ENCODE results near the gene ALKAL2. TPM values are rescaled to one million over a fixed set of nuclear protein-coding genes. Genes with fewer than 3 reads are reported as not detected.

ALKAL2 gene
- total and polyA plus RNA-seq, 9 of the 15 experiments (the other 6 are each of a cell fraction or from before 2014, with no cell fraction given), result not detected

DNA sequence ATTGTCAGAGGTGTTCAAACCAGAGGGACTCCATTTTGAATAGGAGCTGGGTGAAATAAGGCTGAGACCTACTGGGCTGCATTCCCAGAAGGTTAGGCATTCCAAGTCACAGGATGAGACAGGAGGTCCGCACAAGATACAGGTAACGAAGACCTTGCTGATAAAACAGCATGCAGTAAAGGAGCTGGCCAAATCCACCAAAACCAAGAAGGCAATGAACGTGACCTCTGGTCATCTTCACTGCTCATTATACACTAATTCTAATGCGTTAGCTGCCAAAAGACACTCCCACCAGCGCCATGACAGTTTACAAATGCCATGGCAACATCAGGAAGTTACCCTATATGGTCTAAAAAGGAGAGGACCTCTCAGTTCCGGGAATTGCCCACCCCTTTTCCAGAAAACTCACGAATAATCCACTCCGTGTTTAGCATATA, 34.7 kb downstream of the ALKAL2 start (continued):
- TF ChIP-seq, protein P1, sequence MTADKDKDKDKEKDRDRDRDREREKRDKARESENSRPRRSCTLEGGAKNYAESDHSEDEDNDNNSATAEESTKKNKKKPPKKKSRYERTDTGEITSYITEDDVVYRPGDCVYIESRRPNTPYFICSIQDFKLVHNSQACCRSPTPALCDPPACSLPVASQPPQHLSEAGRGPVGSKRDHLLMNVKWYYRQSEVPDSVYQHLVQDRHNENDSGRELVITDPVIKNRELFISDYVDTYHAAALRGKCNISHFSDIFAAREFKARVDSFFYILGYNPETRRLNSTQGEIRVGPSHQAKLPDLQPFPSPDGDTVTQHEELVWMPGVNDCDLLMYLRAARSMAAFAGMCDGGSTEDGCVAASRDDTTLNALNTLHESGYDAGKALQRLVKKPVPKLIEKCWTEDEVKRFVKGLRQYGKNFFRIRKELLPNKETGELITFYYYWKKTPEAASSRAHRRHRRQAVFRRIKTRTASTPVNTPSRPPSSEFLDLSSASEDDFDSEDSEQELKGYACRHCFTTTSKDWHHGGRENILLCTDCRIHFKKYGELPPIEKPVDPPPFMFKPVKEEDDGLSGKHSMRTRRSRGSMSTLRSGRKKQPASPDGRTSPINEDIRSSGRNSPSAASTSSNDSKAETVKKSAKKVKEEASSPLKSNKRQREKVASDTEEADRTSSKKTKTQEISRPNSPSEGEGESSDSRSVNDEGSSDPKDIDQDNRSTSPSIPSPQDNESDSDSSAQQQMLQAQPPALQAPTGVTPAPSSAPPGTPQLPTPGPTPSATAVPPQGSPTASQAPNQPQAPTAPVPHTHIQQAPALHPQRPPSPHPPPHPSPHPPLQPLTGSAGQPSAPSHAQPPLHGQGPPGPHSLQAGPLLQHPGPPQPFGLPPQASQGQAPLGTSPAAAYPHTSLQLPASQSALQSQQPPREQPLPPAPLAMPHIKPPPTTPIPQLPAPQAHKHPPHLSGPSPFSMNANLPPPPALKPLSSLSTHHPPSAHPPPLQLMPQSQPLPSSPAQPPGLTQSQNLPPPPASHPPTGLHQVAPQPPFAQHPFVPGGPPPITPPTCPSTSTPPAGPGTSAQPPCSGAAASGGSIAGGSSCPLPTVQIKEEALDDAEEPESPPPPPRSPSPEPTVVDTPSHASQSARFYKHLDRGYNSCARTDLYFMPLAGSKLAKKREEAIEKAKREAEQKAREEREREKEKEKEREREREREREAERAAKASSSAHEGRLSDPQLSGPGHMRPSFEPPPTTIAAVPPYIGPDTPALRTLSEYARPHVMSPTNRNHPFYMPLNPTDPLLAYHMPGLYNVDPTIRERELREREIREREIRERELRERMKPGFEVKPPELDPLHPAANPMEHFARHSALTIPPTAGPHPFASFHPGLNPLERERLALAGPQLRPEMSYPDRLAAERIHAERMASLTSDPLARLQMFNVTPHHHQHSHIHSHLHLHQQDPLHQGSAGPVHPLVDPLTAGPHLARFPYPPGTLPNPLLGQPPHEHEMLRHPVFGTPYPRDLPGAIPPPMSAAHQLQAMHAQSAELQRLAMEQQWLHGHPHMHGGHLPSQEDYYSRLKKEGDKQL (CRISPR knock-in tag; IDR thresholded peaks at IDR 0.05; ENCODE audit: borderline replicate concordance), result no peak
- TF ChIP-seq BHLHE40 (IDR thresholded peaks at IDR 0.05; ENCODE audit: low read length), result 0 out of 2 replicates have a peak, but pooled peaks have one; percentile 32
- TF ChIP-seq, protein P2, sequence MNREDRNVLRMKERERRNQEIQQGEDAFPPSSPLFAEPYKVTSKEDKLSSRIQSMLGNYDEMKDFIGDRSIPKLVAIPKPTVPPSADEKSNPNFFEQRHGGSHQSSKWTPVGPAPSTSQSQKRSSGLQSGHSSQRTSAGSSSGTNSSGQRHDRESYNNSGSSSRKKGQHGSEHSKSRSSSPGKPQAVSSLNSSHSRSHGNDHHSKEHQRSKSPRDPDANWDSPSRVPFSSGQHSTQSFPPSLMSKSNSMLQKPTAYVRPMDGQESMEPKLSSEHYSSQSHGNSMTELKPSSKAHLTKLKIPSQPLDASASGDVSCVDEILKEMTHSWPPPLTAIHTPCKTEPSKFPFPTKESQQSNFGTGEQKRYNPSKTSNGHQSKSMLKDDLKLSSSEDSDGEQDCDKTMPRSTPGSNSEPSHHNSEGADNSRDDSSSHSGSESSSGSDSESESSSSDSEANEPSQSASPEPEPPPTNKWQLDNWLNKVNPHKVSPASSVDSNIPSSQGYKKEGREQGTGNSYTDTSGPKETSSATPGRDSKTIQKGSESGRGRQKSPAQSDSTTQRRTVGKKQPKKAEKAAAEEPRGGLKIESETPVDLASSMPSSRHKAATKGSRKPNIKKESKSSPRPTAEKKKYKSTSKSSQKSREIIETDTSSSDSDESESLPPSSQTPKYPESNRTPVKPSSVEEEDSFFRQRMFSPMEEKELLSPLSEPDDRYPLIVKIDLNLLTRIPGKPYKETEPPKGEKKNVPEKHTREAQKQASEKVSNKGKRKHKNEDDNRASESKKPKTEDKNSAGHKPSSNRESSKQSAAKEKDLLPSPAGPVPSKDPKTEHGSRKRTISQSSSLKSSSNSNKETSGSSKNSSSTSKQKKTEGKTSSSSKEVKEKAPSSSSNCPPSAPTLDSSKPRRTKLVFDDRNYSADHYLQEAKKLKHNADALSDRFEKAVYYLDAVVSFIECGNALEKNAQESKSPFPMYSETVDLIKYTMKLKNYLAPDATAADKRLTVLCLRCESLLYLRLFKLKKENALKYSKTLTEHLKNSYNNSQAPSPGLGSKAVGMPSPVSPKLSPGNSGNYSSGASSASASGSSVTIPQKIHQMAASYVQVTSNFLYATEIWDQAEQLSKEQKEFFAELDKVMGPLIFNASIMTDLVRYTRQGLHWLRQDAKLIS (CRISPR knock-in tag; IDR thresholded peaks at IDR 0.05), result no peak
- no peak for TF ChIP-seq POLR2AphosphoS2 (IDR thresholded peaks at IDR 0.05; ENCODE audit: low read length)
- no peak for TF ChIP-seq WHSC1 (IDR thresholded peaks at IDR 0.05; ENCODE audit: low read length)
- no peak for TF ChIP-seq HDAC2 (IDR thresholded peaks at IDR 0.05)
- TF ChIP-seq ILK (tag; IDR thresholded peaks at IDR 0.05; ENCODE audit: borderline replicate concordance, low read depth), result no peak
- no peak for TF ChIP-seq PHB (CRISPR knock-in tag; IDR thresholded peaks at IDR 0.05)
- peak in 1 of 3 experiments; percentile 51 for TF ChIP-seq YY1 (IDR thresholded peaks at IDR 0.05; ENCODE audit: borderline replicate concordance in 1 of 3, control insufficient read depth in 1 of 3, extremely low read depth in 1 of 3, insufficient read depth in 3 of 3, insufficient read length in 1 of 3, insufficient replicate concordance in 2 of 3, low read depth in 1 of 3, low read length in 2 of 3)
- TF ChIP-seq NRF1 (conservative IDR thresholded peaks at IDR 0.05 in 1 of 2, IDR thresholded peaks at IDR 0.05 in 1 of 2), result peak; percentile 12 to 40; a peak in 1 of 4 replicates
- no peak for TF ChIP-seq ZNF165 (CRISPR knock-in tag; IDR thresholded peaks at IDR 0.05; ENCODE audit: borderline replicate concordance)
- no peak for TF ChIP-seq CAMTA2 (CRISPR knock-in tag; conservative IDR thresholded peaks at IDR 0.05)
- TF ChIP-seq, protein P3, sequence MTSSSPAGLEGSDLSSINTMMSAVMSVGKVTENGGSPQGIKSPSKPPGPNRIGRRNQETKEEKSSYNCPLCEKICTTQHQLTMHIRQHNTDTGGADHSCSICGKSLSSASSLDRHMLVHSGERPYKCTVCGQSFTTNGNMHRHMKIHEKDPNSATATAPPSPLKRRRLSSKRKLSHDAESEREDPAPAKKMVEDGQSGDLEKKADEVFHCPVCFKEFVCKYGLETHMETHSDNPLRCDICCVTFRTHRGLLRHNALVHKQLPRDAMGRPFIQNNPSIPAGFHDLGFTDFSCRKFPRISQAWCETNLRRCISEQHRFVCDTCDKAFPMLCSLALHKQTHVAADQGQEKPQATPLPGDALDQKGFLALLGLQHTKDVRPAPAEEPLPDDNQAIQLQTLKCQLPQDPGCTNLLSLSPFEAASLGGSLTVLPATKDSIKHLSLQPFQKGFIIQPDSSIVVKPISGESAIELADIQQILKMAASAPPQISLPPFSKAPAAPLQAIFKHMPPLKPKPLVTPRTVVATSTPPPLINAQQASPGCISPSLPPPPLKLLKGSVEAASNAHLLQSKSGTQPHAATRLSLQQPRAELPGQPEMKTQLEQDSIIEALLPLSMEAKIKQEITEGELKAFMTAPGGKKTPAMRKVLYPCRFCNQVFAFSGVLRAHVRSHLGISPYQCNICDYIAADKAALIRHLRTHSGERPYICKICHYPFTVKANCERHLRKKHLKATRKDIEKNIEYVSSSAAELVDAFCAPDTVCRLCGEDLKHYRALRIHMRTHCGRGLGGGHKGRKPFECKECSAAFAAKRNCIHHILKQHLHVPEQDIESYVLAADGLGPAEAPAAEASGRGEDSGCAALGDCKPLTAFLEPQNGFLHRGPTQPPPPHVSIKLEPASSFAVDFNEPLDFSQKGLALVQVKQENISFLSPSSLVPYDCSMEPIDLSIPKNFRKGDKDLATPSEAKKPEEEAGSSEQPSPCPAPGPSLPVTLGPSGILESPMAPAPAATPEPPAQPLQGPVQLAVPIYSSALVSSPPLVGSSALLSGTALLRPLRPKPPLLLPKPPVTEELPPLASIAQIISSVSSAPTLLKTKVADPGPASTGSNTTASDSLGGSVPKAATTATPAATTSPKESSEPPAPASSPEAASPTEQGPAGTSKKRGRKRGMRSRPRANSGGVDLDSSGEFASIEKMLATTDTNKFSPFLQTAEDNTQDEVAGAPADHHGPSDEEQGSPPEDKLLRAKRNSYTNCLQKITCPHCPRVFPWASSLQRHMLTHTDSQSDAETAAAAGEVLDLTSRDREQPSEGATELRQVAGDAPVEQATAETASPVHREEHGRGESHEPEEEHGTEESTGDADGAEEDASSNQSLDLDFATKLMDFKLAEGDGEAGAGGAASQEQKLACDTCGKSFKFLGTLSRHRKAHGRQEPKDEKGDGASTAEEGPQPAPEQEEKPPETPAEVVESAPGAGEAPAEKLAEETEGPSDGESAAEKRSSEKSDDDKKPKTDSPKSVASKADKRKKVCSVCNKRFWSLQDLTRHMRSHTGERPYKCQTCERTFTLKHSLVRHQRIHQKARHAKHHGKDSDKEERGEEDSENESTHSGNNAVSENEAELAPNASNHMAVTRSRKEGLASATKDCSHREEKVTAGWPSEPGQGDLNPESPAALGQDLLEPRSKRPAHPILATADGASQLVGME (CRISPR knock-in tag; IDR thresholded peaks at IDR 0.05), result no peak
